Skin of body (tissue), 2 donors: ENCODE data around the gene SOX2. TPM values are rescaled to one million over a fixed set of nuclear protein-coding genes. Genes with fewer than 3 reads are reported as not detected.

Source experiments
- DNase-seq: peaks from one replicate; lab custom pipeline; 2025; lab: John Stamatoyannopoulos, UW
- total RNA-seq: library from RNA; depleted of rRNA; stranded (reverse); fragments of >200 nt; gene quantifications from one replicate; pipeline ENCODE4 v1.2.3, GENCODE V29; 2014

SOX2 gene
- total RNA-seq, 1 donor from 2014 or later: 1.9 TPM

- no peak for DNase-seq
These were observed 11.2 kb downstream of the SOX2 start for GRCh38 chr3:181722766-181723425.

DNA sequence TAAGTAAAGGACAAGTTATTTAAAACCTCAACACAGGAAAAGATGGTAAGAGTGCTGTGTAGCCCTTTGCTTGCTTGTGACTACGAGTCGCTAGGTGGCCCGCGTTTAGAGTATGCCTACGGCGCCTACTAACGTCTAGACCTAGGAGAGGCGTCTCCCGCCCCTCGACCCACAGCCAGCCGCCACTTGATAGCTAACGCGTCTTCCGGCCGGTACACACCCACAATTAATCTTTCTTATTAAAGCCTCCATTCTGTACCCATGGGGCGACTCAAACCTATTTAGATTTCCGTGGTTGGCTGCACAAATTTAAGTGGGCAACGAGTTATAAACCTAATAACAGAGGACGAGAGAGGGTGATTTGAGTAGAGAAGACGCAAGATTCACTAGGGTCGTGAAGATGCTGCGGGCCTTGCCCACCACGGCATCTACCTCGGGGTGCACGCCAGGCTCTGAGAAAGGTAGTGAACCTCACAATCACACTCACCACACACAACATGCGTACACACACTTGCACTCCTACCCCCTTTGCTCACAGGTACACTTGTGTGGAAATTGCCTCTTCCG, 12.0 kb downstream of the SOX2 start:
- no peak for DNase-seq

DNA sequence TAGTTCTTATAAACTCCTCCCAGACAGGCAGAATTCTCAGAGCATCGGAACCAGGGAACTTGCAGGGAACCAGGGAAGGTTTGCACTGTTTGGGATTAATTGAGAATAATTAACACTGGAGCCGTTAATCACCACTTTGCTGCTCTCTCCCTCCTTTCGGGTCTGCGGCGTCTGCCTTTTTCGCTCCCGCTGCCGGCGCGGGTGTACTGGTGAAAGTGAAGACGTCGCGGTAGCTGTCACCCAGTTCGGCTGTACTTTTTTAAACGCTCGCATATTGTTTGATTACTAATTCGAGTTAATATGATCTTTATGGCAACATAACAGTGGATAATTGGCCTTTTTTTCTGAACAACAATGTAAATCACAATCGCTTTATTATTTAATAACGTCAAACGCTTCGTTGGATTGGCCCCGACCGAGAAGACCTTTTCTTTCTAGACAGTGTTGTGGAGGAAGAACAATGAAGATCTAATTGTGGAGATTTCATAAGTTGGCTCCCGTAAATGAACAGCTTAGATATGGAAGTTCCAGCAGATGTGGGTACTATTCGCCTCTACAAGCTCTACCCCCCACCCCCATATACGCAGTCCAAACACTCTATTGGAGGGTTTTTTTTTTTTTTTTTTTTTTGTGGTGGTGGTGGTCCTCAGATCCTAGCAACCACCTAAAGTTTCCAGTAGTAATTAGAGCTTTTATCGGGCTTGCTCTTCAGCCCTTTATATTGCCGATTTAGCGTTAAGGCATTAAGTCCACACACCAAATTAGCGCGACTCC, 12.7 kb downstream of the SOX2 start:
- no peak for DNase-seq

- DNase-seq: no peak
These were observed 13.5 kb downstream of the SOX2 start for GRCh38 chr3:181725131-181725731.

- DNase-seq: no peak
These were observed 14.1 kb downstream of the SOX2 start for GRCh38 chr3:181725830-181726229.

DNA sequence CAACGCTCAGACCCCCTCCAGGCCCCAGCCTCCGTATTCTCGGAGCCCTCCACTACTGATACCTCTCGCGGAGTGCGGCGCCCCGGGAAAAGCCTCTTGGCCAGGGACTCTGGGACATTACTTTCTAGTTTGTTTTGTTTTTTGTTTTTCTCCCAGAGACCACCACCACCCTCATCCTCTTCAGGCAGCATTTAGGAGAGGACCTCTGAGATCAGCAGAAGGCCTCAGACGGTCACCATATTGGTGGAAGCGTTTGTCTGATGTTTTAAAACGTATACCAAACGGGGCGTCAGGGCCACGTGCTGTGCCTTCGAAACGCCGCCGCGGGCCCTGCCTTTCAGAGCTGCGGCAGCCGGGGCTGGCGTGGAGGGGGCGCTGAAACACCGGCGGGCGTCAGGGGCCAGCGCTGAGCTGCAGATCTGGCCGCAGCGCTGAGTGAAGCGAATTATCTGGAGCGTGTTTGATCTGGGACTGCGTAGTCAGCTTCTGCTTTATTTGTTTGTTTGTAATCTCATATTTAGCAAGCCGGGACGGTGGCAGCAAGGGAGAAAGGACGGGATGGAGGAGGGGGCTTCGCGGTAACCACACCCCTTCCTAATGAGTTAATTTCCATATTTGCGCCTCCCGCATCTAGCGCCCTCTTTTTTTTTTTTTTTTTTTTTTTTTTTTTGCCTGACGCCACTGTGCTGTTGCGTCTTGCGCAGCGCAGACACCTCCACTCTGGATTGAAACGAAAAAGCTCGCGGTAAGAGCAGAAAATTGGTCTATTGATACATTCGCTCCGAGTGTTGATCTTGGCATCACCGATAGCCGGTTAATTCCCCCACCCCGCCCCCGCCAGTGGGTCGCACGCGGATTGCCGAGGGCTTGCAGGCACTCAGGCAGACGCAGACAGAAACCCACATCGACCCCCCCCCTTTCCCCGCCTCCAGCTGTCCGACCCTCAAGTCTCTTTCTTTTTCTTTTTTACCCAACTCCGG, 14.9 kb downstream of the SOX2 start:
- DNase-seq: no peak

GRCh38 chr3:181727341-181728032, 15.8 kb downstream of the SOX2 start:
- DNase-seq: no peak

DNA sequence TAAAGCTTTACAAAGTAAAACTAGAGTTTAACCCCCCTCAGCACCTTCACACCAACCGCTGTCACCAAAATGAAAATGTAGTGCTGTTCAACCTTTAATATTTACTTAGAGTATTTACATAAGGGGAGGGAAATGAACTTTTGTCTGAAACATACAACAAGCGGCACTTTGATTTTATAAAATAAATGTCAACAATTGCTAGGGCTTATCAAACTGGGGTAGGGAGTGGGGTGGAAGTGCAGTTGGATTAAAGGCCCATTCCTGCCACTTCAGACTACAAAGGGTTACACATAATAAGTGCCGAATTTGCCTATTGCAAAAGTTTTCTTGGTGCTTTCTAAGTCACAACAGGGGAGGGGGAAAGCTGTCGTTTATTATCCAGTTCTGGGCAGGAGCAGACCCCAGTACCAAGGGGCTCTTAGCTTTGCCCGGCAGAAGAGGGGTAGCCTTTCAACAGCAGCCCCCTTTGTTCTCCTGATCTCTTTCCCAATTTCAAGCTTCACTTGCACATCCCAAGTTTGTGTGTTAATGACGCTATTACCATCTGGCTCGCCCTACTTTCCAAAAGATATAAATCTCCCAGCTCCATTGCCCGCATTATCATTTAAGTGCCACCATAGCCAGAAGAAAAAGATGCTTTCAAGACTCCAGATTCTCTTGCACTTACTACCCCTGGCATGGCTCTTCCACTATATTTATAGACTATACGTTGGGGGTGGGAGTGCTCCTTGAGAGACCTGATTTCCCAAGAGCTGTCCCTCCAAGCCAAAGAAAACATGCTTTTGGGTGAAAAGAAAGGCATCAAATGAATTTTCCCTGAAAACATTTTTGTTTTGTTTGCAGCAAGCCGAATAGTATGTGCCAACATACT, 17.0 kb downstream of the SOX2 start:
- no peak for DNase-seq

DNA sequence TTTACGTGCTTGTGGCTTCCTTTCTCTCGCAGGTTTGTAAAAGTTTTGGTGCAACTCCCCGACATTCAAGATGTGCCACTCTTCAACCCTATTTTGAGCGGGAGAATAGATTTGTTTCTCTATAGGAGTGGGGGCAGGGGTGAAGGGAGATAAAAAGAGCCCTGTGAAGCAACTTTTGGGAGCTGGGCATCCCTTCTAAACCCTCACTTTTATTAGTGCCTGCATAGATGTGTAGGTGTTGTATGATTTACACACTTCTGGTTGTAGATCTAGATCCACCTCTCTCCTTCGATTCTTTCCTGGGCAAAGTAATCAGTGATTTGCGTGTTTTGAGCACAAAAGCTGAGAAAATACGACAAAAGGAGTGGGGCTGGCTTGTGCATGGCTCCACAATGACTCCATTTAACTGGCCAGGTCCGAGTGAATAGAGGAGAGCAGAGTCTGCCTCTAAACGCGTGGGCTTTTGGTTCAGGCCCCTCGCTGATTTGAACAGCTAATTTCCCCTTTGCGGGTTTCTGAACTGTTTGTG, 17.7 kb downstream of the SOX2 start:
- DNase-seq: no peak

DNA sequence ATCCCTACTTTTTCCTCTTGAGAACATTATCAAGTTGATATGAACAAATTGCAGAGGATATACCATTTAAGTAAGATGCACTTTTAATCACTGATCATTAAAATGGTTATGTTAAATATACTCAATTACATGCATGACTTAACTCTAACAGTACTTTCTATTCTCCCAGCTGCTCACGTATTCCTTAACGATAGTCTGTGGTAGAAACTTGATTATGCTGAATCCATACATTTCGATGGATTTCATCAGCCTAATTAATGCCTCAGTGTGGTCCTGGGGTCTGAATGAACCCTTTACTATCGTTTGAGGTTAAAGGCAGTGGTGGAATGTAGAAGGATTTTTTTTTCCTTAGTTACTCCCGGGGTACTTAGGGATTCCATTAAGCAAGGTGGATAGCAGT, 18.6 kb downstream of the SOX2 start:
- no peak for DNase-seq

DNA sequence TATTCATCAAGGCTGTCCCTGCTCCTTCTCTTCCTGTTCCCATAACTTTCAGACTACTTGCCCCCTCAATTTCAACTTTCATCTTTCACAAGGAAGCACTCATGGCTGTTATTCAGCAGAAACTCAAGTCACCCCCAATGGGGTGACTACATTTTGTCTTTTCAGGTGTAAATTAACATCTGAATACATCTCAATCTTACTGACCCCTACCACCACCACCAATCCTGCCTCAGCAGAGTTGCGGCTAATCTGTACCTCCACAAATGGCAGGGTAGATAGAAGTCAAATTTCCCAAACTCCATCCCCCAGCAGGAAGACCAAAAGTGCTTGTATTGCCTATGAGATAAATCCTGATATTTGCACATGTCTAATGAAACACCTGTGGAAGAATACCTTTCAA, 19.2 kb downstream of the SOX2 start:
- no peak for DNase-seq

DNA sequence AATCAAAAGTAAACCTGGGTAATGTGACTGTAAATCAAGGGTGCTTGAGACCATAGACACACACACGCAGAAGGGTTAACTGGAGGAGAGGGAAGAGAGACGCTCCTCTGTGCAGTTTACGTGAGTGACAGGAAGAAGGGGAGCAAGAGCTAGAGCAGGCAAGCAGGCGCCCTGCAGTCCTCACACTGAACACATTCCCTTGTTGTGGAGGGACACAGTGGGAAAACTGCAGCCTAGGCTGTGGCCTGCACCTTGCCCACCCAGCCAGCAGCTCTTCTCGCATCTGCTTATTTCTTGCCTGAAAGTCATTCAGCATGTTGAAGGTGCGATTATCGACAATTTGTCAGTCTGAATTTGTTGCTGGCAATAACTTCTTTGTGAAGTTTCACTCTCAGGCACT, 24.2 kb downstream of the SOX2 start:
- no peak for DNase-seq

DNA sequence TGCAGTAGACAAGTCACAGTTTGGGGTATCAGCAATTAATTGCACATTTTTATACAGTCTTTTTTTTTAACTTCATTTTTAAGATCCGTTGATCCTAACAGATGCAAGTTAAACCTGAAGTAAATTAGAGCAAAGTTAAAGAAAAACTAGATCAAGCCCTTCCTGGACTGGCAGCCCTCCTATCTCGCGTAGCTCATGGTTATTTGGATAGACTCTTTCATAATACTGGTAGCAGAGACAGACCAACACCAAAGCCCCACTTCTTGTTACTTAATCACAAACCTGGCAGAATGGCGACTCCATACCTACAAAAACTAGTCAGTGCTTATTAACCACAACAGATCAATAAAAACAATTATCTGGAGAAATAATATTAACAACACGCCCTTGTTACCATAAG, 26.8 kb downstream of the SOX2 start:
- DNase-seq: no peak

DNA sequence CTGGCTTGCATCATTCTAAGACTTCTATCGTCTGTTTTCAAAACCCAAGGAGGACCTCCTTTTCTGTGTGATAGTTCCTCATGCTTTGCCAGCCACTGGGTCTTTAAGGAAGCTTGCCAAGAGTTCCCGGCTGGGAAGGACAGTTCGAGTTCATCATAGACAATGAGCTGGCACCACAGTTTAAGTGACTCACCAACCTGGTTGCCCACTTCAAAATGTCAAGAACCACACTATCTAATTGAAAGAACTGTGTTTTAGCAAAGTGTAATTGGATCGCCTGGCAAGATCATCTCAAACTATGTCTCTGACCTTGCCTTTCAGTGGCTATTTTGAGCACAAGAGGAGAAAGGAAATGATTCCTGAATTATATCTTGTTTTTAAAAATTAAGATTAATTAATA, 27.9 kb downstream of the SOX2 start:
- DNase-seq: no peak

GRCh38 chr3:181741417-181741816, 29.7 kb downstream of the SOX2 start:
- no peak for DNase-seq

GRCh38 chr3:181752202-181752671, 40.5 kb downstream of the SOX2 start:
- DNase-seq: peak; percentile 61

DNA sequence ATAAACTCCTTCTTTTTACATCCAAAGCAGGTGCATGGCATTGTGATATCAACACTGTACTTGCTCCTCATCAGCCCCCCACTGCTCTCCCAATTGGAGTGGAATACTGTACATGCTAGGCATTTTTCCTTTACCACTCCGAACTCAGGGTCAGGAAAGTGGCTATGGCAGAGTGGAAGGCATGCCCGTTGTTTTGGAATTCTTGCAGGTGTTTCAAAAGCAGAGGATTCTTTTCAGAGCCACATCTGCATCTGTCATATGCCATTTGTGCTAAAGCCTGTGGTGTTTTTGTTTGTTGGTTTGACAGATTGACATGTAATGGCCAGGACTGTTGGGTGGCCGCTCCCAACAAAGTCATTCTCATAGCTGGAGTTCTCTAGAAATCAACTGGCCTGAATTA, 41.7 kb downstream of the SOX2 start:
- no peak for DNase-seq

DNA sequence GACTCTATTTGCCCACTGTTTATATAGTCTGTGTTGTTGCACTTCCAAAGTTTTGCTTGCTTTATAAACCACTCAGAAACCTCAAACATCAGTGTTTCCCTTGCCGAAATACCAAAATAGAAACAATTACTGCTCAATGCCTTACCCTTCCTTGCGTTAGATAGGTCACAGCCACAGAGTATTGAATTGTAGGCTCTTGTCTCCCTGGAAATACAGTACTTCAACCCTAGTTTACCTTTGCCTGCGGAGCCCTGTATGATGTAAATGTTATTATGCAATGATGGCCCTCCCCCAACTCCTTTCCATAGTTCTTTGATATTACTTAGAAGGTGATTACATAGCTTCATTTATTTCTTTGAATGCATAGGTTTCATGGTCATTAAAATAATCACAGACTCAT, 44.2 kb downstream of the SOX2 start:
- no peak for DNase-seq

DNA sequence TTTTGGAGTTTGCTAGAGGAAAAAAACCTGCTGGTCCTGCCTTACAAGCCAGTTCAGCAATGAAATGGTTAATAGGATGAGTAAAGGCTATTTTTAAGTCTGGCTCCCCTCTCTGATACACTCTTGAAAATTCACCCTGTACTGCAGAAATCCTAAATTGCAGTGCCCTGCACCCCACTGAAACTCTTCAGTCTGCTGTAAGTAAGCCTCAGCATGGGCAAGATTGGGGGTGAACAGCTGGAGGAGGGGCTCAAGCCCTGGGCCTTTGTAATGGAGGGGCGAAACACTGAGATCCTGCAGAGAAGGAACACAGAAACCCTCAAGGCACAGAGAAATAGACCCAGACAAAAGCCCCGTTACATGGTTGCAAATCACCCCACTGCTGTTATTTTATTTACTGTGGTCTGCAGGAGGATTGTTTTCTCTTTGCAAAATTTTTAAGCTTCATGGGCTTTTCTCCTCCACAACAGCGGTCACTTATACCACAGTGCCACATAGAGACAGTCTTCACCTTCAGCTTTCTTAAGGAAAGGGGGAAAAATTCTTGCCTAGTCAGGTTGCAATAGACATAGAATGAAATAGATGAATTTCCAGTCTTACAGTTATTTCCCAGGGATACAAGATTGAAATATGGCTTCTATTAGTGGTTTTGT, 45.0 kb downstream of the SOX2 start:
- DNase-seq: no peak
